IPS DF 6.9 (cell line): ENCODE measurements around the gene HBA1.
"Not testable (repeated sequence)": the region's sequence is repeated elsewhere in the genome, so short reads cannot be mapped to it uniquely, and the experiment has no call there.

Experiments used
- DNase-seq: peaks from one replicate; pipeline ENCODE4 v3.0.0-alpha.2; 2013; ENCODE audit warnings: low read depth, low spot score
- H3K27ac ChIP-seq: one replicate; pipeline ENCODE4 v1.5.1; 2013; ENCODE audit warnings: low read length, control low read depth
- H3K27me3 ChIP-seq: 2 replicates; pipeline ENCODE4 v1.6.1; 2013; ENCODE audit warnings: mild to moderate bottlenecking, low read length; ENCODE audit not compliant: control insufficient read depth, insufficient read depth
- H3K36me3 ChIP-seq: 2 replicates; pipeline ENCODE4 v1.6.1; 2013; ENCODE audit warnings: low read length; ENCODE audit not compliant: control insufficient read depth, insufficient read depth
- H3K4me1 ChIP-seq: 2 replicates; pipeline ENCODE4 v1.6.1; 2013; ENCODE audit warnings: low read length; ENCODE audit not compliant: control insufficient read depth, insufficient read depth
- H3K4me3 ChIP-seq: 2 replicates; pipeline ENCODE4 v1.5.1; 2013; ENCODE audit warnings: mild to moderate bottlenecking, low read length
- H3K9me3 ChIP-seq: 2 replicates; pipeline ENCODE4 v1.6.1; 2013; ENCODE audit warnings: low read length, inconsistent platforms; ENCODE audit not compliant: control insufficient read depth, insufficient read depth
- WGBS: extraction: QIAGEN DNeasy Blood & Tissue Kit; methylation state at CpG from one replicate; pipeline ENCODE4 v1.1.7; 2013; ENCODE audit warnings: mixed read lengths, missing lambda C conversion rate; ENCODE audit not compliant: insufficient read length, insufficient coverage; 5-methylcytosine and 5-hydroxymethylcytosine counted together

HBA1 gene

DNA sequence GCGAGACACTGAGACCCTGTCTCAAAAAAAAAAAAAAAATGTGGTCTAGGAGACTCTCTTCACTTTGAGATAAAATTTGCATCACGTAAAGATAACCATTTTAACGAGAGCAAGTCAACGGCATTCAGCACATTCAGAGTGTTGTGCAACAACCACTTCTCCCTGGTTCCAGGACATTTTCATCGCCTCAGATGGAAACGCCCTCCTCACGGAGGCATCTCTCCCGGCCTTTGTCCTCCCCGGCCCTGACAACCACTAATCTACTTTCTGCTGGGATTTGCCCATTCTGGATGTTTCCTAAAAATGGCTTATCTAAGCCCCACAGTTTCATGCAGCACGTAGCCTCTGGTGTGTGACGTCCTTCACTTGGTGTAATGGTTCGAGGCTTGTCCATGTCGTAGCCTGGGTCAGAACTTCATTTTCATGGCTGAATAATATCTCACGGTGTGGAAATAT lies 31.7 kb upstream of the HBA1 start:
- Histone ChIP-seq H3K36me3 (no peaks in the 10 kb centered on the region), H3K27ac (no peak overlapping the region), H3K9me3 (no peaks in the 10 kb centered on the region; the same call in 1 of the 2 replicates), H3K4me1 (no peaks in the 10 kb centered on the region), H3K27me3 (no peaks in the 10 kb centered on the region), H3K4me3 (no peak overlapping the region)
- no CpG with 5 or more reads among the region's 14 CpGs for WGBS
- DNase-seq = no peak

DNA sequence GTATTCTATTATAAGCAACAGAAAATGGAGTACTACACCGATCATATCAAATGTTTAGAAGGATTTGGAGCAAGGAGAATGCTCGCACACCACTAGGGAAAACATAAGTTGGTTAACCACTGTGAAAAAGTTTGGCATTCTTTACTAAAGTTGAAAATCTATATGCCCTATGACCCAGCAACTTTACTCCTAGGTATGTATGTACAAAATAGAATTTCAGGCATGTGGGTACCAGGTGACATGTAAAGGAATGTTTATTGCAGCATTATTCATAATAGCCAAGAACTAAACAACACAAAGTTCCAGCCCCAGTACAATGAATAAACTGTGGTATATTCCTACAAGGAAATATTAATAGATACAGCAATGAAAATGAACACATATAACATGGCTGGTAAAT lies 29.8 kb upstream of the HBA1 start:
- Histone ChIP-seq H3K4me3 (no peak overlapping the region), H3K27me3 (no peaks in the 10 kb centered on the region), H3K27ac (no peak overlapping the region), H3K4me1 (no peaks in the 10 kb centered on the region), H3K36me3 (no peaks in the 10 kb centered on the region), H3K9me3 (no peaks in the 10 kb centered on the region)
- WGBS = no CpG with 5 or more reads among the region's 2 CpGs
- no peak for DNase-seq

DNA sequence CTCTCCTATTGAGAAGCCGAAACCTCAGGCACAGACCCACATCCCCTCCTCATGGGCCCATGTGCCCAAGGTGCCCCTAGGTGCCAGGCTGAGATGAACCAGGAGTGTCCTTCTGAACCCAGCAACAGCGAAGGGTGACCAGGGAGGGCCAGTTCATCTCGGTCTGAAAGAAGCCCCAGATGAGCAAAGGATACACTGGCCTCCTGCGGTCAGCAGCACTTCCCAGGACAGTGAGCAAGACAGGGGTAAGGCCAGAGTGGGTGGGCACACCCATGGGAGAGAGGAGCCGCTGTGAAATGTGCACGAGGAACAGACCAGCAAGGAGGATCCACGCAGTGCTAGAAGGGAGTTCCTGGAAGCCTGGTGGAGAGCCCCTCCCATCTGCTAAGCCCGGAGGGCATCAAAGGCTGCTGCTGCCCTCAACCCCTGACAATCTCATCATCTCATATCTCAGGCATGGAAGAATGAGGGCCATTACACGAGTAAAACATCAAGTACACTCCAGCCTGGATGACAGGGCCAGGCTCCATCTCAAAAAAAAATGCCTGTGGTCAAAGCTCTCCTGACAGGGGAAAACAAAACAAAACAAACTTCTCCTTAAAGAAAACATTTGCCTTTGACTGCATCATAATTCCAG lies 27.3 kb upstream of the HBA1 start:
- WGBS = no CpG with 5 or more reads among the region's 9 CpGs
- H3K27ac ChIP-seq = no peak overlapping the region

GRCh38 chr16:152141-153128 lies 24.0 kb upstream of the HBA1 start, which contains the start of gene HBZ:
TSS of gene HBZ (plus strand) at chr16:152644. CDS start at chr16:152910, 266 bp downstream.
- Histone ChIP-seq H3K27ac (no peak within 1 kb of the TSS), H3K9me3 (no peaks in the 10 kb centered on the region), H3K4me3 (no peak within 1 kb of the TSS), H3K36me3 (no peaks in the 10 kb centered on the region), H3K27me3 (peaks cover 6% of the 10 kb centered on the region), H3K4me1 (no peaks in the 10 kb centered on the region)
- WGBS = no CpG with 5 or more reads among the region's 17 CpGs
- DNase-seq = no peak

More for the DNA sequence above, 27.3 kb upstream of the HBA1 start:
- no peaks in the 10 kb centered on the region for H3K27me3 ChIP-seq
- no peaks in the 10 kb centered on the region for H3K36me3 ChIP-seq
- H3K9me3 ChIP-seq = no peaks in the 10 kb centered on the region
- no peak overlapping the region for H3K4me3 ChIP-seq
- no peak for DNase-seq
- H3K4me1 ChIP-seq = no peaks in the 10 kb centered on the region

DNA sequence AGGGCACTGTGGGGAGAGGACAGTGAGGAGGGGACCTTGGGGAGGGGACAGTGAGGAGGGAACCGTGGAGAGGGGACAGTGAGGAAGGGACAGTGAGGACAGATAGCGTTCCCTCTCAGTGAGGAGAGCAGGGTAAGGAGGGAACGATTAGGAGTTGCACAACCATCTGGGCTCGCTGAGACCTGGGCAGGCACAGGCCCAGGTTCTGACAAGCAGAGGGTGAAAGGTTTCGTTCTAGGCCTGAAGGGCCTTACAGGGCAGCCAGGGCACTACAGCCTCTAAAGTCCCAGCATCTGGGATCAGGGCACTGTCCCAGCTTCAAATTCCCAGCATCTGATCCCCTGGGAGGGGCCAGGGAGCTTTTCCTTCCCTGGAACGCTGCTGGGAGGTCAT lies 23.4 kb upstream of the HBA1 start:
- not testable (repeated sequence) for H3K4me3 ChIP-seq

DNA sequence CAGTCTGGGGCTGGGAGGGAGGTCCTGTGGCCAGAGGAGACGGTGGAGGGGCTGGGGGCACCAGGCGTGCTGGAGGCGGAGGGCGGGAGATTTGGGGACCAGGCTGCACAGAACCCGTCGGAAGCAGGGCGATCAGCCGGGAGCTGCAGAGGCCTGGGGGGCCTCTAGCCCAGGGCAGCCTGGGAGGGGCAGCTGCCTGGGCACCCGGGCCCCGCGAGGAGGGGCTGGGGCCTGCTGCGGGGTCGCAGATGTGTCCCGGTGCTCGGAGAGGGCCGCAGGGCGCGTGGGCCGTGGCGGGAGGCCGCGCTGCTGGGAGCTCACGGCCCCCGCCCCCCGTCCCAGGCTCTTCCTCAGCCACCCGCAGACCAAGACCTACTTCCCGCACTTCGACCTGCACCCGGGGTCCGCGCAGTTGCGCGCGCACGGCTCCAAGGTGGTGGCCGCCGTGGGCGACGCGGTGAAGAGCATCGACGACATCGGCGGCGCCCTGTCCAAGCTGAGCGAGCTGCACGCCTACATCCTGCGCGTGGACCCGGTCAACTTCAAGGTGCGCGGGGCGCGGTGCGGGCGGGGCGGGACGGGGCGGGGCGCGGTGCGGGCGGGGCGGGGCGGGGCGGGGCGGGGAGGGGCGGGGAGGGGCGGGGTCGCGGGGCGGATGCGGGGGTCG lies 22.8 kb upstream of the HBA1 start:
- H3K4me3 ChIP-seq, DNase-seq, H3K4me1 ChIP-seq, H3K9me3 ChIP-seq, H3K27me3 ChIP-seq, H3K27ac ChIP-seq, H3K36me3 ChIP-seq: not testable (repeated sequence)
- WGBS = no CpG with 5 or more reads among the region's 74 CpGs

More for the DNA sequence above, 23.4 kb upstream of the HBA1 start:
- H3K36me3 ChIP-seq, H3K9me3 ChIP-seq, H3K27me3 ChIP-seq, H3K27ac ChIP-seq, H3K4me1 ChIP-seq, DNase-seq: not testable (repeated sequence)
- WGBS = no CpG with 5 or more reads among the region's 6 CpGs

DNA sequence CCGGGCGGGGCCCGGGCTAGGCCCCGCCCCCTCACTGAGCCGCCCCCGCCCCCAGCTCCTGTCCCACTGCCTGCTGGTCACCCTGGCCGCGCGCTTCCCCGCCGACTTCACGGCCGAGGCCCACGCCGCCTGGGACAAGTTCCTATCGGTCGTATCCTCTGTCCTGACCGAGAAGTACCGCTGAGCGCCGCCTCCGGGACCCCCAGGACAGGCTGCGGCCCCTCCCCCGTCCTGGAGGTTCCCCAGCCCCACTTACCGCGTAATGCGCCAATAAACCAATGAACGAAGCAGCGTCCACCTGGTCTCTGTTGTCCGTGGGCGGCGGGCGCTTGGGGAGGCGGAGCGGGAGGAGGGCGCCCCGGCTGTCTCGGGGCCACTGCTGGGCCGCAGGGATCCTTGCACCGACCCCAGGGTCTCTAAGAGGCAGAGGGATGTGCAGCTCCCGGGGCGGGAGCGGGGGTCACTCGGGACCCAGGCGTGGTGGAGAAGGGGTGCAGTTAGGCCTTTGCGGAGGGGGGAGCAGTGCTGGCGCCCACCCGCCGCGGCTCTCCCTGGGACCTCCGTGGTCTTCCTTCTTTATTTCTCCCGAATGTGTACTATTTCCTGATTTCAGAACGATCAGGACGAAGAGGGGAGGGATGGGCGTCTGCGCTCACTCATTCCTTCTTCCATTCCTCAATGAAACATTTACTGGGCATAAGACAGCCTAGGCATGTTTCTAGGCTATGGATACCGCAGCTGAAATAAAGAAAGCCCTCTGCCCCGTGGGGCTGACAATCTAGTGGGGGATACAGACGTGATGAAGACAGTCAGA lies 22.1 kb upstream of the HBA1 start:
- Histone ChIP-seq H3K27ac (no peak overlapping the region), H3K27me3 (peaks cover 6% of the 10 kb centered on the region), H3K4me1 (no peaks in the 10 kb centered on the region), H3K9me3 (no peaks in the 10 kb centered on the region), H3K36me3 (no peaks in the 10 kb centered on the region), H3K4me3 (peak overlapping the region; percentile 83; the same call in 1 of the 2 replicates)
- no CpG with 5 or more reads among the region's 59 CpGs for WGBS
- no peak for DNase-seq

DNA sequence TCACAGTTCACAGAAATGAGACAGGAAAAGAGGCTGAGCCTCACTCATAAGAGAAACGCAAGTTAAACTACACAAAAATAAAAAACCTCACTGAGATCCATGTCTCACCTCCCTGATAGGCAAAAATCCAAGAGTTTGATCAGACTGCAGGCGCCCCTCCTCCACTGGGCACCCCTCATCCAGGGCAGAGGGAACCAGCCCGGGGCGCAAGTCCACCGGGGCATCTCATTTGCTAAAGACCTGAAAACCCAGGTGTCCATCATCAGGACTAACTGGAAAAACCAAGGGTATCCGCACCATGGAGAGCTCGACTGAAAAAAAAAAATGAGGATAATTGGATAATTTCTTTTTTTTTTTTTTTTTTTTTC lies 21.5 kb upstream of the HBA1 start:
- WGBS = no CpG with 5 or more reads among the region's 7 CpGs
- DNase-seq = no peak
- Histone ChIP-seq H3K27me3 (peaks cover 6% of the 10 kb centered on the region), H3K9me3 (no peaks in the 10 kb centered on the region), H3K4me3 (no peak overlapping the region), H3K36me3 (no peaks in the 10 kb centered on the region), H3K27ac (no peak overlapping the region), H3K4me1 (no peaks in the 10 kb centered on the region)

GRCh38 chr16:159136-159849 lies 17.2 kb upstream of the HBA1 start:
- H3K36me3 ChIP-seq = no peaks in the 10 kb centered on the region
- WGBS = no CpG with 5 or more reads among the region's 6 CpGs

More at GRCh38 chr16:159136-159849, 17.2 kb upstream of the HBA1 start:
- Histone ChIP-seq H3K9me3 (no peaks in the 10 kb centered on the region), H3K27ac (no peak overlapping the region), H3K4me1 (no peaks in the 10 kb centered on the region), H3K4me3 (no peak overlapping the region), H3K27me3 (peaks cover 8% of the 10 kb centered on the region)
- no peak for DNase-seq
